Sigmoid colon (tissue), 7 donors: ENCODE data around the gene TBC1D22A. TPM values are rescaled to one million over a fixed set of nuclear protein-coding genes. Genes with fewer than 3 reads are reported as not detected.

ENCODE experiments used
- DNase-seq: peaks from one replicate; pipeline ENCODE4 v3.0.0-alpha.2; 2019
- H3K27ac ChIP-seq, 4 donors: fragments of 200-600 bp; sonication (generic); one replicate each; pipeline ENCODE4 v1.5.1; 2016 to 2019; ENCODE audit warnings: mild to moderate bottlenecking in 1 of 4
- H3K27me3 ChIP-seq, 3 donors: fragments of 200-600 bp; sonication (generic); one replicate each; pipeline ENCODE4 v1.5.1; 2019; ENCODE audit warnings: mild to moderate bottlenecking in 1 of 3
- H3K36me3 ChIP-seq, 4 donors: fragments of 200-600 bp; sonication (generic); one replicate each; pipeline ENCODE4 v1.5.1; 2016 to 2019
- H3K4me1 ChIP-seq, 4 donors: fragments of 200-600 bp; sonication (generic); one replicate each; pipeline ENCODE4 v1.5.1; 2017 to 2019
- H3K4me3 ChIP-seq, 4 donors: fragments of 200-600 bp; sonication (generic); one replicate each; pipeline ENCODE4 v1.5.1; 2017 to 2019; ENCODE audit warnings: mild to moderate bottlenecking in 2 of 4, moderate library complexity in 1 of 4
- H3K9me3 ChIP-seq, 4 donors: fragments of 200-600 bp in 3 of 4; sonication (generic) in 3 of 4; one replicate each; pipeline versions ENCODE4 v1.5.1 to v1.6.1; 2013 to 2019
- EP300 ChIP-seq, 4 donors: sonication (generic); formaldehyde crosslinking; IDR thresholded peaks; one replicate each; pipeline ENCODE4 v1.6.1; 2017; ENCODE audit warnings: antibody characterized with exemption in 4 of 4
- POLR2A ChIP-seq, 2 donors: fragments of 450-650 bp; IDR thresholded peaks; one replicate each; pipeline ENCODE4 v1.6.1; 2016; ENCODE audit warnings: antibody characterized with exemption in 2 of 2, mild to moderate bottlenecking in 2 of 2, moderate library complexity in 2 of 2
- POLR2AphosphoS5 ChIP-seq, 4 donors: sonication (generic); formaldehyde crosslinking; IDR thresholded peaks; one replicate each; pipeline ENCODE4 v1.6.1; 2017; ENCODE audit warnings: antibody characterized with exemption in 4 of 4
- WGBS, 2 donors: extraction: QIAGEN DNeasy Blood & Tissue Kit; methylation state at CpG; one replicate each; pipeline ENCODE4 v1.1.7; 2013; 5-methylcytosine and 5-hydroxymethylcytosine counted together
- intact Hi-C: fragments of 100-400 bp; cut with DNase I; formaldehyde crosslinking; loops from one replicate; pipeline ENCODE4 v1.15.1; 2023
- polyA plus RNA-seq, 3 donors: library from polyadenylated mRNA; stranded (reverse); fragments of 200-250 nt; gene quantifications; one replicate each; pipeline ENCODE4 v1.2.3, GENCODE V29; 2013
- total RNA-seq, 4 donors: library from RNA; depleted of rRNA; stranded (reverse); fragments of >200 nt; gene quantifications; one replicate each; pipeline ENCODE4 v1.1.0, GENCODE V29; 2016
- TF ChIP-seq, protein P1 (sequence below), 4 experiments: fragments of 450-650 bp in 3 of 4; fragments of 200-600 bp in 1 of 4; IDR thresholded peaks; one replicate each; pipeline ENCODE4 v1.5.1; 2016 to 2019; ENCODE audit warnings: antibody characterized with exemption in 4 of 4, mild to moderate bottlenecking in 3 of 4, moderate library complexity in 2 of 4
- donor health status: healthy with polysubstance abuse.
- donor health status: Bipolar disorder and iron deficiency.
- donor health status: healthy.

Gene TBC1D22A
- total and polyA plus RNA-seq, 7 donors, result 13.6 to 34.6 (median 14.3) TPM

GRCh38 chr22:46905415-46905814 lies 143.0 kb downstream of the TBC1D22A start:
- H3K4me1 ChIP-seq, result no peaks in the 10 kb centered on the region
- H3K4me3 ChIP-seq, result no peak overlapping the region
- H3K9me3 ChIP-seq, result no peaks in the 10 kb centered on the region
- no peak for DNase-seq
- no peaks in the 10 kb centered on the region for H3K36me3 ChIP-seq
- intact Hi-C loops, result no loop called here
- no peak overlapping the region for H3K27ac ChIP-seq
- no peak for TF ChIP-seq POLR2AphosphoS5 (IDR thresholded peaks at IDR 0.05)
- no peak for TF ChIP-seq EP300 (IDR thresholded peaks at IDR 0.05)
- no peak for TF ChIP-seq POLR2A (IDR thresholded peaks at IDR 0.05)
- TF ChIP-seq, protein P1, sequence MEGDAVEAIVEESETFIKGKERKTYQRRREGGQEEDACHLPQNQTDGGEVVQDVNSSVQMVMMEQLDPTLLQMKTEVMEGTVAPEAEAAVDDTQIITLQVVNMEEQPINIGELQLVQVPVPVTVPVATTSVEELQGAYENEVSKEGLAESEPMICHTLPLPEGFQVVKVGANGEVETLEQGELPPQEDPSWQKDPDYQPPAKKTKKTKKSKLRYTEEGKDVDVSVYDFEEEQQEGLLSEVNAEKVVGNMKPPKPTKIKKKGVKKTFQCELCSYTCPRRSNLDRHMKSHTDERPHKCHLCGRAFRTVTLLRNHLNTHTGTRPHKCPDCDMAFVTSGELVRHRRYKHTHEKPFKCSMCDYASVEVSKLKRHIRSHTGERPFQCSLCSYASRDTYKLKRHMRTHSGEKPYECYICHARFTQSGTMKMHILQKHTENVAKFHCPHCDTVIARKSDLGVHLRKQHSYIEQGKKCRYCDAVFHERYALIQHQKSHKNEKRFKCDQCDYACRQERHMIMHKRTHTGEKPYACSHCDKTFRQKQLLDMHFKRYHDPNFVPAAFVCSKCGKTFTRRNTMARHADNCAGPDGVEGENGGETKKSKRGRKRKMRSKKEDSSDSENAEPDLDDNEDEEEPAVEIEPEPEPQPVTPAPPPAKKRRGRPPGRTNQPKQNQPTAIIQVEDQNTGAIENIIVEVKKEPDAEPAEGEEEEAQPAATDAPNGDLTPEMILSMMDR (IDR thresholded peaks at IDR 0.05), result no peak
- WGBS, 2 donors, result 97% methylated on average over 15 of the region's 15 CpGs
- no peaks in the 10 kb centered on the region for H3K27me3 ChIP-seq

GRCh38 chr22:46905834-46906233 lies 143.4 kb downstream of the TBC1D22A start:
- DNase-seq, result no peak
- Histone ChIP-seq H3K4me1 (no peaks in the 10 kb centered on the region), H3K9me3 (no peaks in the 10 kb centered on the region), H3K27ac (no peak overlapping the region), H3K4me3 (no peak overlapping the region), H3K27me3 (no peaks in the 10 kb centered on the region), H3K36me3 (no peaks in the 10 kb centered on the region)
- WGBS, 2 donors, result 86 to 90% methylated on average over 8 of the region's 8 CpGs
- no peak for TF ChIP-seq POLR2A (IDR thresholded peaks at IDR 0.05)
- TF ChIP-seq POLR2AphosphoS5 (IDR thresholded peaks at IDR 0.05), result no peak
- TF ChIP-seq EP300 (IDR thresholded peaks at IDR 0.05), result no peak
- TF ChIP-seq, protein P1 (IDR thresholded peaks at IDR 0.05), result no peak
- intact Hi-C loops, result no loop called here

- H3K27me3 ChIP-seq, result no peaks in the 10 kb centered on the region
- H3K4me1 ChIP-seq, result no peaks in the 10 kb centered on the region
- WGBS, 2 donors, result 97% methylated on average over 18 of the region's 18 CpGs
- no peaks in the 10 kb centered on the region for H3K36me3 ChIP-seq
- no peaks in the 10 kb centered on the region for H3K9me3 ChIP-seq
- intact Hi-C loops, result no loop called here
- H3K4me3 ChIP-seq, result no peak overlapping the region
- no peak overlapping the region for H3K27ac ChIP-seq
- no peak for DNase-seq
- TF ChIP-seq EP300 (IDR thresholded peaks at IDR 0.05) (no peak), POLR2A (IDR thresholded peaks at IDR 0.05) (no peak), POLR2AphosphoS5 (IDR thresholded peaks at IDR 0.05) (no peak)
- TF ChIP-seq, protein P1 (IDR thresholded peaks at IDR 0.05), result no peak
Measured at GRCh38 chr22:46906326-46907045, 144.0 kb downstream of the TBC1D22A start.

GRCh38 chr22:46907241-46908215 lies 145.1 kb downstream of the TBC1D22A start:
- peaks cover 0 to 2% (median 0%) of the 10 kb centered on the region in 4 donors for H3K36me3 ChIP-seq
- intact Hi-C loops, result no loop called here
- no peak for DNase-seq
- no peak overlapping the region for H3K4me3 ChIP-seq
- H3K4me1 ChIP-seq, result no peaks in the 10 kb centered on the region
- H3K27ac ChIP-seq, result no peak overlapping the region
- H3K9me3 ChIP-seq, result no peaks in the 10 kb centered on the region
- WGBS, 2 donors, result 95 to 96% methylated on average over 24 of the region's 24 CpGs
- no peaks in the 10 kb centered on the region for H3K27me3 ChIP-seq
- TF ChIP-seq POLR2A (IDR thresholded peaks at IDR 0.05) (no peak), EP300 (IDR thresholded peaks at IDR 0.05) (no peak), POLR2AphosphoS5 (IDR thresholded peaks at IDR 0.05) (no peak)
- TF ChIP-seq, protein P1 (IDR thresholded peaks at IDR 0.05), result no peak
